ENCODE measurements around the gene NECAB3.
A peak's percentile ranks its signal among the peaks of the same experiment; 100 is the strongest.
"Not testable (repeated sequence)": the region's sequence is repeated elsewhere in the genome, so short reads cannot be mapped to it uniquely, and the experiment has no call there.

The NECAB3 gene

DNA sequence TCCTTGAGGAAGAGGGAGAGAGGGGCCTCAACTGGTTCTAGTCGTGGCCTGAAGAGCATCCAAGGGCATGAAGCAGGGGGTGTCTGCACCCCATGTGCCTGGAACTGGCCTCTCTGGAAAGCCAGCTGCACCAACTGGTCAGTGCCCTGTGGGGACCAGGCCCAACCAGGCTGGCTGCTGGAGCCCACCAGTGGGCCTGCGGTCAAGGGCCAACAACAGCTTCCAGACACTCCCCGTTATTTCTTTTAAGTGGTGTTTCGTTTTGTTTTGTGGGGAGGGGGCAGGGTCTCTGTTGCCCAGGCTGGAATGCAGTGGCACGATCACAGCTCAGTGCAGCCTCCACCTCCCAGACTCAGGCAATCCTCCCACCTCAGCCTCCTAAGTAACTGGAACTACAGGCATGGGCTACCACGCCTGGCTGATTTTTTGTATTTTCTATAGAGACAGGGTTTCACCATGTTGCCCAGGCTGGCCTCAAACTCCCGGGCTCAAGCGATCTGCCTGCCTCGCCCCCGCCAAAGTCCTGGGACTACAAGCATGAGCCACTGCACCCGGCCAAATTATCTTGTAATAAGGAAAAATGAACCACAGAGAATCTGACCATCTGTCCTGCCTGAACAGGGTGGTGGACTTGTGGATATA is 24.0 kb downstream of the NECAB3 start:
- no peak overlapping the region for H3K9ac ChIP-seq (ENCODE audit: low read length)
- H3K36me3 ChIP-seq (ENCODE audit: control insufficient read depth, insufficient read depth, low read length, severe bottlenecking): peaks cover 8% of the 10 kb centered on the region

DNA sequence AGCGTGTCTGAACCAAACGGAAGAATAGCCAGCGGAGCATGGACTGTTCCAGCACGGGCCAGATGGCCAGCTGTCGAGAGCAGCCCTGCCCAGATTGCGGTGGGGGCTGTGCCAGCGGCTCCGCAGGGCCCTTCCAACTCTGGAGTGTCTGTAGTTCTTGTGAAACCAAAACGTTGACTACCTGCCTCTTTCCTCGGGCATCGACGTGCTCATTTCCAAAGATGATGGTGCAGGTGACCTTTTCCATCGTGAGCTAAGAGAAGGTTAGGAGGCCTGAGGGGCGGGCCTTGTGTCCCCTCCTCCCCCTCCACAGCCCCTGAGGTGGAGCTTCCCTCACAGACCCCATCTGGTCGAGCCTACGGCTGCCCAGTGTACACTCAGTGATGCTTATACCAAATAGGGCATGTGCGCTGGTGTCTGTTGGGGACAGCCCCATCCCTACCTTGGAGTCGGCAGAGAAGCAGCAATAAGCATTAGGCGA is 25.0 kb downstream of the NECAB3 start:
- Histone ChIP-seq H3K36me3 (ENCODE audit: control insufficient read depth, insufficient read depth, low read length, severe bottlenecking) (peaks cover 18% of the 10 kb centered on the region), H3K9ac (ENCODE audit: low read length) (no peak overlapping the region), H3K9me3 (ENCODE audit: control insufficient read depth, low read length) (no peaks in the 10 kb centered on the region), H3K4me3 (ENCODE audit: low read length) (no peak overlapping the region), H3K4me1 (ENCODE audit: control insufficient read depth, insufficient read depth, low read length) (peaks cover 33% of the 10 kb centered on the region), H3K27me3 (replicated peaks; ENCODE audit: control insufficient read depth, insufficient read depth, low read length) (no peaks in the 10 kb centered on the region)
- DNase-seq (ENCODE audit: low read depth): no peak

More for the DNA sequence above, 24.0 kb downstream of the NECAB3 start:
- H3K9me3 ChIP-seq (ENCODE audit: control insufficient read depth, low read length): no peaks in the 10 kb centered on the region
- H3K4me3 ChIP-seq (ENCODE audit: low read length): no peak overlapping the region
- DNase-seq (ENCODE audit: low read depth): no peak
- H3K27me3 ChIP-seq (replicated peaks; ENCODE audit: control insufficient read depth, insufficient read depth, low read length): no peaks in the 10 kb centered on the region
- peaks cover 33% of the 10 kb centered on the region for H3K4me1 ChIP-seq (ENCODE audit: control insufficient read depth, insufficient read depth, low read length)

DNA sequence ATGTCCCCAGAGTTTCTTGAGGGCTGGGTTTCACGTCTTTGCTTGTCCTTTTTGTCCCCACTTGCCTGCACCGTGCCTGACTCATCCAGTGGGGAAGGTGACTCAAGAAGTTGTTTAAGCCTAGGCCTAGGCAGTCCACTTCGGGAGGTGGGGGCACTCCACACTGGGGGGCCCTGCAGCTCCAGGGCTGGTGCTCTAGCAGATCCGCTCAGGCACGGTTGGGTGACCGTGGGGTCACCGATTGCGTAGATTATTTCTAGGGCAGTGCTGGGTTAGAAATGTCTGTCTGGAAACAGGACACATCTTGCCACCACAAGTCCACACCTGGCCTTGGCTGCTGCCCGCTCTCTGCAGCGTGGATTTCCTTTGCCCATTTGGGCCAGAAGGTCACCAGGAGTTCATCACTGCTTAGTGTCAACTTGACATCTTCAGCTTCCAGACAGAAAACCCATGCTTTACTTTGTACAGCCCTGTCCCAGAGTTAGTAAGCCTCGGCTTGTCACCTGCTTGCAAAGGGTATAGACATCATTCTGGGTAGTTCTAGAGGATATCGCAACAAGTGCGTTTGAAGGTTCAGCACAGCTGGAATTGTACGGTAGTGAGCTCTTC is 25.7 kb downstream of the NECAB3 start:
- Histone ChIP-seq H3K9me3 (ENCODE audit: control insufficient read depth, low read length) (no peaks in the 10 kb centered on the region), H3K4me1 (ENCODE audit: control insufficient read depth, insufficient read depth, low read length) (peaks cover 25% of the 10 kb centered on the region), H3K27me3 (replicated peaks; ENCODE audit: control insufficient read depth, insufficient read depth, low read length) (no peaks in the 10 kb centered on the region), H3K9ac (ENCODE audit: low read length) (no peak overlapping the region), H3K4me3 (ENCODE audit: low read length) (no peak overlapping the region), H3K36me3 (ENCODE audit: control insufficient read depth, insufficient read depth, low read length, severe bottlenecking) (peaks cover 21% of the 10 kb centered on the region)
- no peak for DNase-seq (ENCODE audit: low read depth)

DNA sequence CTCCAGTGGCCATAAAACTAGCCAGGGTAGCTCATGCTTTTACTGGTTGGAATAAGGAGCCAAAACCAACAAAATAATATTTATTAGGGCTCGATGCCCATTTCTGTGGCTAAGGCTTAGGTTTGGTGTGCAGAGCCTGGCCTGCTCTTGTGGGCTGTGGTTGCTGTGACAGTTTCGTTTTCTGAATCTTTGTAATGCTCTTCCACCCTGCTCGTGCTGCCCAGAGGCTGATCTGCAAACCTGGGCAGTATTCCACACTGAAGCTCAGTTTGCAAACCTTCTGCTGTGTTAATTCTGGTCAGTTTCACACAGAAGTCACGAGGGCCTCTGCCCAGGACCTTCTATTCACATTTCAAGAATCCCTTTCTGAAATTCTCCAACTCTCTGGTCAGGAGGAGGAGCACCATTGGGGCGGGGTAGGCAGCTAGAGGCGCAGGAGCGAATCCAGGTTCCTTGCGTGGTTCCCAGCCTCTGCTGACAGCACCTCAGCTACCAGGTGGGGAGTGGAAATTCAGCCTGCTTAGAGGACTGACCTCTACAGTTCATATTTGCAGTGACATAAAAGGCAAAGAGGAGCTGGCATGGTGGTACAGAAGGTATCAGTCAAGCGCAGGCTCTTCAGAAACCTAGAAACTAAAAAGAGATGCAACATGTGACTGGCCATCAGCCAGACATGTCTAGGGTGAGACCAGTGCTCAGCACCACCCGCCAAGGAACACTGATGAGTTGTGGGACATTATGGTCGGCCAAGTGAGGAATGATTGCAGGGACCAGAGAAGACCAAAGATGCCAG is 26.4 kb downstream of the NECAB3 start:
- H3K4me1 ChIP-seq (ENCODE audit: control insufficient read depth, insufficient read depth, low read length): peaks cover 23% of the 10 kb centered on the region

DNA sequence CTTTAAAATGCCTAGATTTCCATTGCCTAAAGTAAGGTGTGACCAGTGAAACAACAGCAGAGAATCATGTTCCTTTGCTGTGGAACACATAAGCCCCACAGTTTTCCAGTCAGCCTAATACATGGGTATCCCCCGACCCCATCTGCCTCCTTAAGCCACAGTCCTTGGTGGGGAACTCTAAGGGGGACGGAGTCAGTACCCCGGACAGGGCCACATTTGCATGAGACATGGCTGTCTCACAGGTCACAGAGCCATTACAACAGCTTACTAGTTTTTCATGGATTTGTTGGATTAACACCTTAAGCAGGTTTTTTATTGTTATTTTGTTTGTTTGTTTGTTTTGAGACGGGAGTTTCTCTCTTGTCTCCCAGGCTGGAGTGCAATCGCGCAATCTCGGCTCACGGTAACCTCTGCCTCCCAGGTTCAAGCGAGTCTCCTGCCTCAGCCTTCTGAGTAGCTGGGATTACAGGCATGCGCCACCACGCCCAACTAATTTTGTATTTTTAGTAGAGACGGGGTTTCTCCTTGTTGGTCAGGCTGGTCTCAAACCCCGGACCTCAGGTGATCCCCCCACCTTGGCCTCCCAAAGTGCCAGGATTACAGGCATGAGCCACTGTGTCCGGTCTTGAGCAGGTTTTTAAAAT is 27.1 kb downstream of the NECAB3 start:
- peaks cover 24% of the 10 kb centered on the region for H3K36me3 ChIP-seq (ENCODE audit: control insufficient read depth, insufficient read depth, low read length, severe bottlenecking)
- H3K9me3 ChIP-seq (ENCODE audit: control insufficient read depth, low read length); DNase-seq (ENCODE audit: low read depth); H3K4me3 ChIP-seq (ENCODE audit: low read length); H3K27me3 ChIP-seq (replicated peaks; ENCODE audit: control insufficient read depth, insufficient read depth, low read length): not testable (repeated sequence)
- H3K4me1 ChIP-seq (ENCODE audit: control insufficient read depth, insufficient read depth, low read length): peaks cover 23% of the 10 kb centered on the region
- H3K9ac ChIP-seq (ENCODE audit: low read length): peak overlapping the region; percentile 41

More for the DNA sequence above, 26.4 kb downstream of the NECAB3 start:
- peak; percentile 15 for DNase-seq (ENCODE audit: low read depth)
- no peaks in the 10 kb centered on the region for H3K27me3 ChIP-seq (replicated peaks; ENCODE audit: control insufficient read depth, insufficient read depth, low read length)
- H3K36me3 ChIP-seq (ENCODE audit: control insufficient read depth, insufficient read depth, low read length, severe bottlenecking): peaks cover 21% of the 10 kb centered on the region
- no peaks in the 10 kb centered on the region for H3K9me3 ChIP-seq (ENCODE audit: control insufficient read depth, low read length)
- H3K9ac ChIP-seq (ENCODE audit: low read length): peak overlapping the region; percentile 41
- no peak overlapping the region for H3K4me3 ChIP-seq (ENCODE audit: low read length)

DNA sequence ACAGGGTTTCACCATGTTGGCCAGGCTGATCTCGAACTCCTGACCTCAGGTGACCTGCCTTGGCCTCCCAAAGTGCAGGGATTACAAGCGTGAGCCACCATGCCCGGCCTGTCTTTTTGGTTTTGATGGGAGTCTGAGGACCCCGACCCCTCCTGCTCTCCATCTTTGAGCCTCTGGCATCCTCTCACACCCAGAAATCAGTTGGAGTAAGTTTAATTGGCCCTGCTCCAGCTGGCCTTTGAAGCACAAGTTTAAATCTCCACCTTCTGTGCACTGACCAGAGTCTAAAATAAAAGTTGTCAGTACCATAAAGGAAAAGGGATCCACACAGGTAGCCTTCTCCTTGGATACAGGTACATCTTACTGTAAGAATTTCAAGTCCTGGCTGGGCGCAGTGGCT is 28.0 kb downstream of the NECAB3 start:
- Histone ChIP-seq H3K4me1 (ENCODE audit: control insufficient read depth, insufficient read depth, low read length) (peaks cover 23% of the 10 kb centered on the region), H3K4me3 (ENCODE audit: low read length) (no peak overlapping the region), H3K9ac (ENCODE audit: low read length) (no peak overlapping the region), H3K27me3 (replicated peaks; ENCODE audit: control insufficient read depth, insufficient read depth, low read length) (no peaks in the 10 kb centered on the region), H3K36me3 (ENCODE audit: control insufficient read depth, insufficient read depth, low read length, severe bottlenecking) (peaks cover 30% of the 10 kb centered on the region), H3K9me3 (ENCODE audit: control insufficient read depth, low read length) (no peaks in the 10 kb centered on the region)
- DNase-seq (ENCODE audit: low read depth): no peak

DNA sequence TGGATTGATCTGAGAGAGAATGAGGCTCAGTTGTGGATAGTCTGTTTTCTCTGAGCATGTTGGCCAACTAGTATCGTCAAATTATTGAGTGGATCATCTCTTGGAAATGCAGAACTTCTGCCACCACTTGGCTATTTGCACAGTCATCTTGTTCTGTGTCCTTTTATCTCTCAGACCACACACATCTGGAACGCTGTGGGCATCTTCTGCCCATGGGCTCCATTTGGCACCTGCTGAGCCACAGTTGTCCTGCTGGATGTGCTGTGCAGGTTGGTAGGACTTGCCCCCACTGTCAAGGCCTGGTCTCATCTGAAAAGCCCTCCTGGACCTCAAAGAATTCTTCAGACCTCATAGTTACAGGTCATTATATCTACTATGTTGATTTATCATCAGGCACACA is 28.8 kb downstream of the NECAB3 start:
- no peak for DNase-seq (ENCODE audit: low read depth)
- H3K9ac ChIP-seq (ENCODE audit: low read length): no peak overlapping the region
- H3K4me1 ChIP-seq (ENCODE audit: control insufficient read depth, insufficient read depth, low read length): peaks cover 23% of the 10 kb centered on the region
- H3K36me3 ChIP-seq (ENCODE audit: control insufficient read depth, insufficient read depth, low read length, severe bottlenecking): peaks cover 37% of the 10 kb centered on the region
- no peaks in the 10 kb centered on the region for H3K9me3 ChIP-seq (ENCODE audit: control insufficient read depth, low read length)
- no peaks in the 10 kb centered on the region for H3K27me3 ChIP-seq (replicated peaks; ENCODE audit: control insufficient read depth, insufficient read depth, low read length)
- no peak overlapping the region for H3K4me3 ChIP-seq (ENCODE audit: low read length)

DNA sequence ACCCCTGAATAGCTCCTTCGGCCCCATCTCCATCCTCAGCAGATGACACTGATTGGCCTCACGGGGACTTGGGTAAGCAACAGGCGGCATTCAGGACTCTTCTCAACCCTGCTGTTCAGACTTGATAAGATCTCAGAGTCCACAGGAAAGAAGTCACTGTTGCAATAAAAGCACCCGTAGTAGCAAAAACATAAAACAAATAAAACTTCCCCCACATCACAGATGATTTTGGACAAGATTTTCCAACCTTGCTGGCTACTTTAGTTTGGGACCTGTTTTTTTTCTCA is 29.2 kb downstream of the NECAB3 start:
- Histone ChIP-seq H3K4me1 (ENCODE audit: control insufficient read depth, insufficient read depth, low read length) (peaks cover 23% of the 10 kb centered on the region), H3K9me3 (ENCODE audit: control insufficient read depth, low read length) (no peaks in the 10 kb centered on the region), H3K36me3 (ENCODE audit: control insufficient read depth, insufficient read depth, low read length, severe bottlenecking) (peaks cover 41% of the 10 kb centered on the region)

DNA sequence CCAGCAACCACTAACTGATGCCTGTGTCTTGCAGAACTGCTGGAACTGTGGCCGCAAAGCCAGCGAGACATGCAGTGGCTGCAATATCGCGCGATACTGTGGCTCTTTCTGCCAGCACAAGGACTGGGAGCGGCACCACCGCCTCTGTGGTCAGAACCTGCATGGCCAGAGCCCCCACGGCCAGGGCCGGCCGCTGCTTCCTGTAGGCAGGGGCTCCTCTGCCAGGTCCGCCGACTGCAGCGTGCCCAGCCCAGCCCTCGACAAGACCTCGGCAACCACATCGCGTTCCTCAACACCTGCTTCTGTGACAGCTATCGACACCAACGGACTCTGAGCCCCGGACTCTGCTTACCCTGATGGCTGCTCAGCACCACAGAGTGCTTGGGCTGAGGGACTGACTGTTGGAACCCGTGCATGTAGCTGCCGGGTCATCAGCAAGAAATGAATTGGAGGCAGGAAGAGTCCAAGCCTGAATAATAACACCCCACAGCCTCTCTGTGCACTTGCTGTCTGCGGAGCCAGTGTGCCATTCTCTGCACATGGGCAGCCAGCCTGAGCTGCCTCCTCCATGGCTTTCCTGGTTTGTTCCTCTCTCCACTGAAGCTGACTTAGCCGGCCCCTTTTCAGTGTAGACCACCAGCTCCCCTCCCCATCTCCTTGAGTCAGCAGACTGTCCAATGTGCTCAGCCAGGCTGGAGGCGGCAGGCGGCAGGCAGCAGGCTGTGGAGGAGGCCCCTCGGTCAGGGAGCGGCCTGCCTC is 29.7 kb downstream of the NECAB3 start:
- no peaks in the 10 kb centered on the region for H3K27me3 ChIP-seq (replicated peaks; ENCODE audit: control insufficient read depth, insufficient read depth, low read length)
- peaks cover 46% of the 10 kb centered on the region for H3K36me3 ChIP-seq (ENCODE audit: control insufficient read depth, insufficient read depth, low read length, severe bottlenecking)
- no peak for DNase-seq (ENCODE audit: low read depth)
- H3K9ac ChIP-seq (ENCODE audit: low read length): no peak overlapping the region
- H3K4me1 ChIP-seq (ENCODE audit: control insufficient read depth, insufficient read depth, low read length): peaks cover 23% of the 10 kb centered on the region
- H3K9me3 ChIP-seq (ENCODE audit: control insufficient read depth, low read length): no peaks in the 10 kb centered on the region
- no peak overlapping the region for H3K4me3 ChIP-seq (ENCODE audit: low read length)

More for the DNA sequence above, 29.2 kb downstream of the NECAB3 start:
- Histone ChIP-seq H3K4me3 (ENCODE audit: low read length) (no peak overlapping the region), H3K27me3 (replicated peaks; ENCODE audit: control insufficient read depth, insufficient read depth, low read length) (no peaks in the 10 kb centered on the region), H3K9ac (ENCODE audit: low read length) (no peak overlapping the region)
- no peak for DNase-seq (ENCODE audit: low read depth)

DNA sequence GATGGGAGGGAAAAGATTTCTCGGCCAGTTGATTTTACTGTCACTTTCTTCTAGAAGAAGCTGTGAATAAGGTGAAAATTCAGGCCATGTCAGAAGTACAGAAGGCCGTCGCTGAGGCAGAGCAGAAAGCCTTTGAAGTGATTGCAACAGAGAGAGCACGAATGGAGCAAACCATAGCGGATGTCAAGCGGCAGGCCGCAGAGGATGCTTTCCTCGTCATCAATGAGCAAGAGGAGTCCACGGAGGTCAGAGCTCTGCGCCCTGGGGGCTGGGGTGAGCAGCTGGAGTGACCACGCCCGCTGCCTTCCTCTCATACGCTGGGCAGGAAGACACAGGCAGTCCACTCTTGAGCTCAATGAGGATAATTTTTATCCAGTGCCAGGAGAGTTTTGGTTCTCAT is 33.9 kb downstream of the NECAB3 start:
- Histone ChIP-seq H3K9me3 (ENCODE audit: control insufficient read depth, low read length) (no peaks in the 10 kb centered on the region), H3K4me1 (ENCODE audit: control insufficient read depth, insufficient read depth, low read length) (no peaks in the 10 kb centered on the region), H3K4me3 (ENCODE audit: low read length) (no peak overlapping the region), H3K9ac (ENCODE audit: low read length) (no peak overlapping the region), H3K36me3 (ENCODE audit: control insufficient read depth, insufficient read depth, low read length, severe bottlenecking) (peaks cover 65% of the 10 kb centered on the region), H3K27me3 (replicated peaks; ENCODE audit: control insufficient read depth, insufficient read depth, low read length) (no peaks in the 10 kb centered on the region)
- DNase-seq (ENCODE audit: low read depth): no peak

Data from adipocyte (in vitro differentiated cells).